MCF 10A (cell line): ENCODE data around the gene KRT85. TPM values are rescaled to one million over a fixed set of nuclear protein-coding genes. Genes with fewer than 3 reads are reported as not detected.
A peak's percentile ranks its signal among the peaks of the same experiment; 100 is the strongest.

Experiments
- BruUV-seq: library from RNA; stranded (reverse); fragments of 400-500 nt; replicated peaks from 2 replicates; lab custom pipeline; 2021; lab: Mats Ljungman, UMichigan
- CTCF ChIA-PET: fragments of 300-600 bp; sonication (Branson Sonifier 250); formaldehyde crosslinking; extraction: SDS; loops from one replicate; lab custom pipeline; 2021; ENCODE audit warnings: antibody characterized with exemption, inconsistent platforms; lab: Yijun Ruan, JAX
- POLR2A ChIA-PET: fragments of 300-600, 350-650 bp; sonication (Branson Sonifier 250); formaldehyde crosslinking; extraction: SDS; loops from one replicate; lab custom pipeline; 2020; ENCODE audit warnings: antibody characterized with exemption, inconsistent platforms; lab: Yijun Ruan, JAX
- DNase-seq: peaks from one replicate; pipeline ENCODE4 v3.0.0-alpha.2; 2018; ENCODE audit not compliant: unreplicated experiment
- H3K27ac Mint-ChIP-seq: one replicate; pipeline ENCODE4 v1.8.0; 2022; ENCODE audit warnings: mild to moderate bottlenecking, low read depth, mixed read lengths; ENCODE audit not compliant: unreplicated experiment
- H3K27me3 Mint-ChIP-seq: one replicate; pipeline ENCODE4 v1.8.0; 2022; ENCODE audit warnings: mixed read lengths; ENCODE audit not compliant: insufficient read depth, unreplicated experiment
- H3K36me3 Mint-ChIP-seq: one replicate; pipeline ENCODE4 v1.8.0; 2022; ENCODE audit warnings: mild to moderate bottlenecking, moderate library complexity, mixed read lengths; ENCODE audit not compliant: insufficient read depth, unreplicated experiment
- H3K4me1 Mint-ChIP-seq: one replicate; pipeline ENCODE4 v1.8.0; 2022; ENCODE audit warnings: mixed read lengths; ENCODE audit not compliant: insufficient read depth, unreplicated experiment
- H3K4me3 Mint-ChIP-seq: one replicate; pipeline ENCODE4 v1.8.0; 2022; ENCODE audit warnings: mild to moderate bottlenecking, moderate library complexity, mixed read lengths; ENCODE audit not compliant: unreplicated experiment
- H3K9me3 Mint-ChIP-seq: one replicate; pipeline ENCODE4 v1.8.0; 2022; ENCODE audit warnings: mixed read lengths; ENCODE audit not compliant: unreplicated experiment
- intact Hi-C: fragments of 100-400 bp; cut with micrococcal nuclease; formaldehyde crosslinking; loops from 2 replicates; pipeline ENCODE4 v1.14.1; 2022
- total RNA-seq: library from RNA; stranded (reverse); gene quantifications from 2 replicates; pipeline ENCODE4 v1.2.3, GENCODE V29; 2022
- TF ChIP-seq, protein P1 (sequence below): fragments of 200-600 bp; IDR thresholded peaks from one replicate; pipeline ENCODE4 v1.8.0; 2022; ENCODE audit warnings: antibody characterized with exemption, mild to moderate bottlenecking; ENCODE audit not compliant: unreplicated experiment

The KRT85 gene
- total RNA-seq, 1 experiment from 2014 or later, result 0.23 TPM

DNA sequence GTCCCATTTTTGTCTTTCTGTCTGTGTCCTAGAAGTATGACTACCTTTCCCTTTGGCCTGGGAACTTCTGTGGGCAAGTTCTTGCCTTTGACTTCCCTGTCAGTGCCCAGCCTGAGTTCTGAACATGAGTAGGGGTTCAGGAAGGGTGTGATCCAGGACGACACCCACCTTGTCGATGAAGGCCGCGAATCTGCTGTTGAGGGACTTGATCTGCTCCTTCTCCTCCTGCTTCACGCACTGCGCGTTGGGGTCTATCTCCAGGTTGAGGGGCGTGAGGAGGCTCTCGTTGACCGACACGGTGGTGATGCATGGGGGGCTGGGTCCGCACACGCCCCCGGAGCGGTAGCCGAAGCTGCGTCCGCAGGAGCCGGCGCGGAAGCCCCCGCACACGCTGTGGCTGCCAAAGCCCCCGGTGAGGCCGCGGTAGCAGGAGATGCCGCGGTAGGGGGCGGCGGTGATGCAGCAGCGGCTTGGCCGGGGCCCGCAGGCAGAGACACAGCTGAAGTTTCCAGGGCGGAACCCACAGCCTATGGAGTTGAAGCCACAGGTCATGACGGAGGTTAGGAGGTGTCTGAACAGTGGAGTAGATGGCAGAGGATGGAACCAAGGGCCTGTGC, 46.4 kb downstream of the KRT85 start, which contains the start of gene KRT83:
TSS of gene KRT83 (minus strand) at position 615 of the 617 bp plus-strand sequence. CDS start at position 552, 63 bp downstream.
- Mint-ChIP-seq H3K27ac (no peak within 1 kb of the TSS), H3K9me3 (no peaks in the 10 kb centered on the region), H3K27me3 (no peaks in the 10 kb centered on the region), H3K4me1 (no peaks in the 10 kb centered on the region), H3K4me3 (no peak within 1 kb of the TSS), H3K36me3 (no peaks in the 10 kb centered on the region)
- TF ChIP-seq, protein P1, sequence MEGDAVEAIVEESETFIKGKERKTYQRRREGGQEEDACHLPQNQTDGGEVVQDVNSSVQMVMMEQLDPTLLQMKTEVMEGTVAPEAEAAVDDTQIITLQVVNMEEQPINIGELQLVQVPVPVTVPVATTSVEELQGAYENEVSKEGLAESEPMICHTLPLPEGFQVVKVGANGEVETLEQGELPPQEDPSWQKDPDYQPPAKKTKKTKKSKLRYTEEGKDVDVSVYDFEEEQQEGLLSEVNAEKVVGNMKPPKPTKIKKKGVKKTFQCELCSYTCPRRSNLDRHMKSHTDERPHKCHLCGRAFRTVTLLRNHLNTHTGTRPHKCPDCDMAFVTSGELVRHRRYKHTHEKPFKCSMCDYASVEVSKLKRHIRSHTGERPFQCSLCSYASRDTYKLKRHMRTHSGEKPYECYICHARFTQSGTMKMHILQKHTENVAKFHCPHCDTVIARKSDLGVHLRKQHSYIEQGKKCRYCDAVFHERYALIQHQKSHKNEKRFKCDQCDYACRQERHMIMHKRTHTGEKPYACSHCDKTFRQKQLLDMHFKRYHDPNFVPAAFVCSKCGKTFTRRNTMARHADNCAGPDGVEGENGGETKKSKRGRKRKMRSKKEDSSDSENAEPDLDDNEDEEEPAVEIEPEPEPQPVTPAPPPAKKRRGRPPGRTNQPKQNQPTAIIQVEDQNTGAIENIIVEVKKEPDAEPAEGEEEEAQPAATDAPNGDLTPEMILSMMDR, result no peak
- BruUV-seq, result no TSS peak
- CTCF ChIA-PET, result interaction anchor here (1.1 to 3.5 kb wide), 4 partner anchors 34 to 163 kb away, joined by 3 to 12 read pairs (median 4); no protein-coding TSS in a partner anchor
- intact Hi-C loops, result loop anchor here (1.0 kb wide), 1 partner anchor 86 kb away; no protein-coding TSS in a partner anchor
- POLR2A ChIA-PET, result no interaction called here
- no peak for DNase-seq

DNA sequence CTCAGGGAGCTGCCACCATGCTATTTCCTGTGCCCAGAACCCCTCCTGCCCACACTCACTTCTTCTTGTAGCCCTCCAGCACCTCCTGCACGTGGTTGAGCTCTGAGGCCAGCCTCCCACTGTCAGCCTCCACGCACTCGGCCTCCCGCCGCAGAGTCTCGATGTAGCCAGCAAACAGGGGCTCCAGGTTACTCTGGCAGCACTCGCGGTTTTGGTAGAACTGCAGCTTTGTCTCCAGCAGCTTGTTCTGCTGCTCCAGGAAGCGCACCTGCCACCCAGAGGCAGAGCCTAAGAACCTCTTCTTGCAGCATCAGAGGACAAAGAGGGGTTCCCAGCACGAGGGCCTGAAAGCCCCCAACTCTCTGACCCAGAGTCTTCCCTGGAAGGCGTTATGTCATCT, 48.2 kb downstream of the KRT85 start:
- H3K9me3 Mint-ChIP-seq, result no peaks in the 10 kb centered on the region
- no peak overlapping the region for H3K27ac Mint-ChIP-seq
- DNase-seq, result peak; percentile 20
- TF ChIP-seq, protein P1, result peak; percentile 23
- ChIA-PET CTCF (interaction anchor here (0.5 to 3.5 kb wide), 11 partner anchors 8 to 162 kb away, joined by 3 to 14 read pairs (median 4); no protein-coding TSS in a partner anchor), POLR2A (interaction anchor here (0.6 to 0.7 kb wide), 4 partner anchors 22 to 358 kb away, joined by 3 read pairs; no protein-coding TSS in a partner anchor)
- intact Hi-C loops, result loop anchor here (2.0 kb wide), 1 partner anchor 60 kb away; no protein-coding TSS in a partner anchor
- no peaks in the 10 kb centered on the region for H3K27me3 Mint-ChIP-seq
- no peaks in the 10 kb centered on the region for H3K36me3 Mint-ChIP-seq
- BruUV-seq, result no TSS peak
- H3K4me3 Mint-ChIP-seq, result no peak overlapping the region
- no peaks in the 10 kb centered on the region for H3K4me1 Mint-ChIP-seq

DNA sequence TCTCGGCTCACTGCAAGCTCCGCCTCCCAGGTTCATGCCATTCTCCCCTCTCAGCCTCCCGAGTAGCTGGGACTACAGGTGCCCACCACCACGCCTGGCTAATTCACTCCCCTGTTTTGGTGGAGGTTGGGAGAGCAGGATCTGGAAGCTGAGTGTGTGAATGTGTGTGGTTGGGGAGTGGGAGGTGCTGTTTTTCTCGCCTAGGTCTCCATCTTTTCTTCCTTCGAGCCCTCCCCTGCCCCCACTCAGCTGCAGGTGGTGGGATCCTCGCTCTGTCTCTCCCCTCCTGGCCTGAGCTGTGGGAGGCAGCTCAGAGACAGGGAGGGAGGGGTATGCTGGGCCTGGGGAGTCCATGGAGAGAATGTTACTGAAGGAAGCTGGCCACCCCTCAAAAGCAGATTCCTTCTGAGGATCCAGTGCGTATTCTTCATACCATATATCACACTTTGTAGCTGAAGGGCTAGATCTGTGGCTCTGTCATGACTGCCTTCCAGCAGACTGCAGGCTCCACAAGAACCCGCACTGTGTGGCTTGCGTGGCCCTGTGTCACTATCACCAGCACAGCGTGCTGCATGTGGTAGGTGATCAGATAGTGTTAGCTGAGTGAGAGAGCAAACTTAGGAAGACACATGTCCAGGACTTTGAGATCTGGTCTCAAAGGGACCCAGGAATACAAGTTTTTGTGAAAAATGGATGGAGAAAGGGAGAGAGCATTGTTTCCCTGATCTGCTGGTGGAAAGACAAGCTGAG, 48.9 kb downstream of the KRT85 start:
- CTCF ChIA-PET, result interaction anchor here (1.0 to 3.5 kb wide), 8 partner anchors 9 to 161 kb away, joined by 3 to 14 read pairs (median 4); no protein-coding TSS in a partner anchor
- Mint-ChIP-seq H3K27me3 (no peaks in the 10 kb centered on the region), H3K36me3 (no peaks in the 10 kb centered on the region), H3K4me1 (no peaks in the 10 kb centered on the region), H3K4me3 (no peak overlapping the region), H3K27ac (no peak overlapping the region), H3K9me3 (no peaks in the 10 kb centered on the region)
- no TSS peak for BruUV-seq
- DNase-seq, result no peak
- intact Hi-C loops, result loop anchor here (2.0 kb wide), 1 partner anchor 60 kb away; no protein-coding TSS in a partner anchor
- TF ChIP-seq, protein P1, result no peak
- POLR2A ChIA-PET, result interaction anchor here (0.6 to 0.7 kb wide), 4 partner anchors 22 to 358 kb away, joined by 3 to 4 read pairs (median 3); no protein-coding TSS in a partner anchor
